Kidney (tissue), 14 donors: Measurements from ENCODE around the gene CCDC39. TPM values are rescaled to one million over a fixed set of nuclear protein-coding genes. Genes with fewer than 3 reads are reported as not detected.

ENCODE experiments used
- DNase-seq, 5 donors: peaks; one replicate each; pipeline ENCODE4 v3.0.0-alpha.2; 2013 to 2020
- FAIRE-seq: peaks from 2 replicates; lab custom pipeline; 2012; peaks lifted over from hg19 to GRCh38; lab: Jason Lieb, UNC
- H3K27ac ChIP-seq, 2 donors: one replicate each; pipeline ENCODE4 v1.7.0; 2013; ENCODE audit warnings: low read depth in 2 of 2, low read length in 2 of 2, inconsistent platforms in 1 of 2
- H3K27me3 ChIP-seq: one replicate; pipeline ENCODE4 v1.7.1; 2013; ENCODE audit warnings: low read length, inconsistent platforms; ENCODE audit not compliant: control insufficient read depth, insufficient read depth
- H3K36me3 ChIP-seq, 3 donors: one replicate each; pipeline versions ENCODE4 v1.7.0 to v1.7.1; 2013; ENCODE audit warnings: low read length in 3 of 3, control low read depth in 1 of 3, inconsistent platforms in 1 of 3; ENCODE audit not compliant: insufficient read depth in 3 of 3, control insufficient read depth in 2 of 3
- H3K4me1 ChIP-seq, 3 donors: one replicate each; pipeline versions ENCODE4 v1.7.0 to v1.7.1; 2013; ENCODE audit warnings: low read length in 3 of 3, inconsistent platforms in 1 of 3, low read depth in 1 of 3; ENCODE audit not compliant: control insufficient read depth in 2 of 3, insufficient read depth in 2 of 3
- H3K4me3 ChIP-seq, 3 donors: one replicate each; pipeline versions ENCODE4 v1.7.0 to v1.8.1; 2013; ENCODE audit warnings: low read length in 3 of 3, control low read depth in 1 of 3, inconsistent platforms in 1 of 3
- H3K9ac ChIP-seq, 3 donors: one replicate each; pipeline versions ENCODE4 v1.7.0 to v1.7.1; 2013; ENCODE audit warnings: low read length in 3 of 3, control low read depth in 1 of 3, inconsistent platforms in 1 of 3
- H3K9me3 ChIP-seq, 3 donors: one replicate each; pipeline versions ENCODE4 v1.7.0 to v1.7.1; 2013; ENCODE audit warnings: low read length in 3 of 3, control low read depth in 1 of 3, inconsistent platforms in 1 of 3; ENCODE audit not compliant: control insufficient read depth in 2 of 3, insufficient read depth in 1 of 3
- CTCF ChIP-seq: IDR thresholded peaks from 3 replicates; pipeline ENCODE4 v1.5.1; 2012; ENCODE audit warnings: mild to moderate bottlenecking, moderate library complexity, borderline replicate concordance; ENCODE audit not compliant: insufficient read depth; ENCODE audit errors: extremely low read depth
- intact Hi-C: fragments of 100-400 bp; cut with DNase I; formaldehyde crosslinking; loops from one replicate; pipeline ENCODE4 v1.11.1; 2022
- polyA plus RNA-seq: library from polyadenylated mRNA; stranded (reverse); fragments of 350-450 nt; fragmentation: Illumina TruSeq; extraction: RNeasy Lipid Tissue Mini Kit (QIAGEN cat#74804); gene quantifications from one replicate; pipeline ENCODE4 v1.2.3, GENCODE V29; 2014; ENCODE audit warnings: low read depth, low replicate concordance; ENCODE audit not compliant: insufficient read depth
- total RNA-seq: library from RNA; stranded (reverse); fragmentation: NEBNext Ultra II Directional; extraction: Animal tissue kit (Norgen Biotek cat#: 25700); gene quantifications from one replicate; pipeline ENCODE4 v1.2.1, GENCODE V29; 2021
- donor health status: control.
- donor health status: control.
- donor health status: control.
- donor health status: control.
- donor health status: control.
- donor health status: DM: yes; HTN: yes; CAD: no.
- donor health status: Normal renal cell carcinoma (clear cell type).

Gene CCDC39
- total and polyA plus RNA-seq, 2 donors from 2014 or later: 0.60 TPM; not detected in 1

GRCh38 chr3:180683816-180684215 lies 4.5 kb upstream of the CCDC39 start:
- no peak overlapping the region for H3K27ac ChIP-seq
- no peak for TF ChIP-seq CTCF
- FAIRE-seq: no peak
- no peak overlapping the region for H3K4me3 ChIP-seq
- no peaks in the 10 kb centered on the region for H3K36me3 ChIP-seq
- DNase-seq: no peak
- intact Hi-C loops: no loop called here
- no peaks in the 10 kb centered on the region for H3K9me3 ChIP-seq
- H3K4me1 ChIP-seq: no peaks in the 10 kb centered on the region
- H3K27me3 ChIP-seq: peaks cover 2% of the 10 kb centered on the region
- H3K9ac ChIP-seq: no peak overlapping the region

- intact Hi-C loops: no loop called here
- FAIRE-seq (no peak), DNase-seq (peak in 2 of 5 donors; percentile 72 to 79)
- no peaks in the 10 kb centered on the region for H3K9me3 ChIP-seq
- H3K27ac ChIP-seq: no peak overlapping the region
- no peaks in the 10 kb centered on the region for H3K36me3 ChIP-seq
- H3K27me3 ChIP-seq: peaks cover 6% of the 10 kb centered on the region
- peak; percentile 22 for TF ChIP-seq CTCF
- no peaks in the 10 kb centered on the region for H3K4me1 ChIP-seq
- H3K9ac ChIP-seq: peak overlapping the region; percentile 11 to 77 (median 77)
- H3K4me3 ChIP-seq: peak overlapping the region; percentile 86 to 88 (median 86)
Observed at GRCh38 chr3:180680097-180680430, 775 bp upstream of the CCDC39 start.

GRCh38 chr3:180678231-180678630 lies 1.1 kb downstream of the CCDC39 start:
- DNase-seq (no peak), FAIRE-seq (no peak)
- Histone ChIP-seq H3K4me1 (no peaks in the 10 kb centered on the region), H3K9me3 (no peaks in the 10 kb centered on the region), H3K27ac (no peak overlapping the region), H3K9ac (no peak overlapping the region), H3K4me3 (no peak overlapping the region), H3K36me3 (no peaks in the 10 kb centered on the region), H3K27me3 (peaks cover 6% of the 10 kb centered on the region)
- TF ChIP-seq CTCF: no peak
- intact Hi-C loops: no loop called here

DNA sequence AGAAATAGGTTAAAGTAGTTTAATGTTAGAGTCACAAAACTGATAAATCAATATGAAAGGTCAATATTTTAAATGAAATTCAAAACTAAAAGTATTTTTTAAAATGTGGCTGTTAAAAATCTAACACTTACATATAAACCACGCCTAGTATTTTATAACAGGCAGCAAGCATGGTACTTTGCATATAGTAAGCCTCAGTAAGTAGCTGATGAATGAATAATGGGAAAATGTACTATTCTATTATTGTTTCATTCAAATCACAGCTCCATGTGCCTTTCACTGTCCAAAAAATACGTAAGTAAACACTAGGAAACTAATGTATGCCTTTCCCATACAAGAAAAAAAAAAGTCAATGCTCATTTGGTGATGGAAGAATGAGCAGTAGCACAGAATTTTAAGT lies 17.8 kb downstream of the CCDC39 start:
- intact Hi-C loops: no loop called here
- no peaks in the 10 kb centered on the region for H3K27me3 ChIP-seq
- H3K36me3 ChIP-seq: no peaks in the 10 kb centered on the region
- no peak overlapping the region for H3K27ac ChIP-seq
- TF ChIP-seq CTCF: no peak
- H3K4me1 ChIP-seq: no peaks in the 10 kb centered on the region
- H3K4me3 ChIP-seq: no peak overlapping the region
- FAIRE-seq (no peak), DNase-seq (no peak)
- H3K9me3 ChIP-seq: no peaks in the 10 kb centered on the region
- H3K9ac ChIP-seq: no peak overlapping the region
